ENCODE data around the gene ELOB.

Gene ELOB

DNA sequence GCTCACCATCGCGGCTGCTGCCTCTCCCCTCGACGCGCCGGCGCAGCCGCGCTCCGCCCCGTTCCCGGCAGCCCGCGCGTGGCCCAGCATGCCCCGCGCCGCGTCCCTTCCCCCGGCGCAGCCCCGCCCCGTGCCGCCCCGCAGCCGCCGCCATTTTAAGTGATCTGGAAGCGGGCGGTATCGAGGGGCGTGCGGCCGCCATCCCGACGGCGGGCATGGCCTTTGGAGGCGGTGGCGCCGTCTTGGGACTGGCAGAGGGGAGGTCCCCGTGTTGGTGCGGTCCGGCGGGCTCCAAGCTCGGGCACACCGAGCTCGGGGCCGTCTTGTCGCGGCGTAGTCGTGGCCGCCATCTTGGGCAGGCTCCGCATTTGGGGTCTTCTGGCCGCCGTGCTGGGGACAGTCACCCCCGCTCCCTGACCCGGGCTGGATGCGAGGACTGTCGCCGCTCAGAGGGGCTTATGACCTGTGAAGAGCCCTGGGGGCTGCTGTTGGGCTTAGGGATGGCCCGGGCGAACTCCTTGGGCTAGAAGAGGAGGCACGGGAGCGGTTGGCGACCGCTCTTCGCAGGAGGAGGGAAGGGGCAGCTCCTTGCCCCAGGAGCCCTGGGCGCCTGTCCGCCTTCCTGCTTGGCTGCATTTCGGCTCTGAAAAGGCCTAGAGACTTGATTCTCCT is at the start of gene ELOB:
Gene ELOB (minus strand): TSS at position 50 of the 672 bp plus-strand sequence. CDS start 41 bp downstream, at position 9.
- peak within 1 kb of the TSS; percentile 99 for H3K9ac ChIP-seq (ENCODE audit: low read depth, low read length)
- ATAC-seq (ENCODE audit: insufficient read depth, low read depth) (peak; percentile 84), DNase-seq (peak; percentile 90)
- peak within 1 kb of the TSS; percentile 94 for H2AFZ ChIP-seq (ENCODE audit: low read depth, low read length)
- no peaks in the 10 kb centered on the region for H3K27me3 ChIP-seq (ENCODE audit: insufficient read depth, low read length, poor library complexity)
- H3K79me2 ChIP-seq (ENCODE audit: insufficient read depth, low read length), result peaks cover 50% of the 10 kb centered on the region
- peak within 1 kb of the TSS; percentile 95 to 96 for H3K4me3 ChIP-seq (ENCODE audit: low read depth in 1 of 2, low read length in 2 of 2)
- H4K20me1 ChIP-seq (ENCODE audit: insufficient read depth, low read length), result peaks cover 32% of the 10 kb centered on the region
- no peaks in the 10 kb centered on the region for H3K9me3 ChIP-seq (ENCODE audit: insufficient read depth, low read length, severe bottlenecking)
- H3K27ac ChIP-seq (ENCODE audit: low read length), result peak within 1 kb of the TSS; percentile 98
- TF ChIP-seq EZH2 (IDR thresholded peaks at IDR 0.05; ENCODE audit: borderline replicate concordance, low read depth, low read length, severe bottlenecking), result no peak
- TF ChIP-seq, protein P1, sequence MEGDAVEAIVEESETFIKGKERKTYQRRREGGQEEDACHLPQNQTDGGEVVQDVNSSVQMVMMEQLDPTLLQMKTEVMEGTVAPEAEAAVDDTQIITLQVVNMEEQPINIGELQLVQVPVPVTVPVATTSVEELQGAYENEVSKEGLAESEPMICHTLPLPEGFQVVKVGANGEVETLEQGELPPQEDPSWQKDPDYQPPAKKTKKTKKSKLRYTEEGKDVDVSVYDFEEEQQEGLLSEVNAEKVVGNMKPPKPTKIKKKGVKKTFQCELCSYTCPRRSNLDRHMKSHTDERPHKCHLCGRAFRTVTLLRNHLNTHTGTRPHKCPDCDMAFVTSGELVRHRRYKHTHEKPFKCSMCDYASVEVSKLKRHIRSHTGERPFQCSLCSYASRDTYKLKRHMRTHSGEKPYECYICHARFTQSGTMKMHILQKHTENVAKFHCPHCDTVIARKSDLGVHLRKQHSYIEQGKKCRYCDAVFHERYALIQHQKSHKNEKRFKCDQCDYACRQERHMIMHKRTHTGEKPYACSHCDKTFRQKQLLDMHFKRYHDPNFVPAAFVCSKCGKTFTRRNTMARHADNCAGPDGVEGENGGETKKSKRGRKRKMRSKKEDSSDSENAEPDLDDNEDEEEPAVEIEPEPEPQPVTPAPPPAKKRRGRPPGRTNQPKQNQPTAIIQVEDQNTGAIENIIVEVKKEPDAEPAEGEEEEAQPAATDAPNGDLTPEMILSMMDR (IDR thresholded peaks at IDR 0.05; ENCODE audit: borderline replicate concordance, extremely low read depth, low read length, poor library complexity, severe bottlenecking), result no peak
- peaks cover 31% of the 10 kb centered on the region for H3K36me3 ChIP-seq (ENCODE audit: insufficient read depth, low read length)
- peaks cover 34% of the 10 kb centered on the region for H3K4me1 ChIP-seq (ENCODE audit: insufficient read depth, low read length)
- peak within 1 kb of the TSS; percentile 92 for H3K4me2 ChIP-seq (ENCODE audit: insufficient read depth, low read length)

GRCh38 chr16:2825906-2826305 is 48.8 kb upstream of the ELOB start:
- Histone ChIP-seq H3K36me3 (ENCODE audit: insufficient read depth, low read length) (no peaks in the 10 kb centered on the region), H4K20me1 (ENCODE audit: insufficient read depth, low read length) (no peaks in the 10 kb centered on the region; the same call in 1 of the 2 replicates), H3K79me2 (ENCODE audit: insufficient read depth, low read length) (no peaks in the 10 kb centered on the region), H3K4me1 (ENCODE audit: insufficient read depth, low read length) (no peaks in the 10 kb centered on the region), H3K4me2 (ENCODE audit: insufficient read depth, low read length) (no peak overlapping the region), H2AFZ (ENCODE audit: low read depth, low read length) (no peak overlapping the region), H3K27me3 (ENCODE audit: insufficient read depth, low read length, poor library complexity) (peaks cover 2% of the 10 kb centered on the region), H3K4me3 (ENCODE audit: low read depth in 1 of 2, low read length in 2 of 2) (no peak overlapping the region), H3K27ac (ENCODE audit: low read length) (no peak overlapping the region), H3K9ac (ENCODE audit: low read depth, low read length) (no peak overlapping the region), H3K9me3 (ENCODE audit: insufficient read depth, low read length, severe bottlenecking) (no peaks in the 10 kb centered on the region)
- ATAC-seq (ENCODE audit: insufficient read depth, low read depth), result no peak
- TF ChIP-seq EZH2 (IDR thresholded peaks at IDR 0.05; ENCODE audit: borderline replicate concordance, low read depth, low read length, severe bottlenecking), result no peak
- TF ChIP-seq, protein P1 (IDR thresholded peaks at IDR 0.05; ENCODE audit: borderline replicate concordance, extremely low read depth, low read length, poor library complexity, severe bottlenecking), result no peak
- DNase-seq, result no peak

DNA sequence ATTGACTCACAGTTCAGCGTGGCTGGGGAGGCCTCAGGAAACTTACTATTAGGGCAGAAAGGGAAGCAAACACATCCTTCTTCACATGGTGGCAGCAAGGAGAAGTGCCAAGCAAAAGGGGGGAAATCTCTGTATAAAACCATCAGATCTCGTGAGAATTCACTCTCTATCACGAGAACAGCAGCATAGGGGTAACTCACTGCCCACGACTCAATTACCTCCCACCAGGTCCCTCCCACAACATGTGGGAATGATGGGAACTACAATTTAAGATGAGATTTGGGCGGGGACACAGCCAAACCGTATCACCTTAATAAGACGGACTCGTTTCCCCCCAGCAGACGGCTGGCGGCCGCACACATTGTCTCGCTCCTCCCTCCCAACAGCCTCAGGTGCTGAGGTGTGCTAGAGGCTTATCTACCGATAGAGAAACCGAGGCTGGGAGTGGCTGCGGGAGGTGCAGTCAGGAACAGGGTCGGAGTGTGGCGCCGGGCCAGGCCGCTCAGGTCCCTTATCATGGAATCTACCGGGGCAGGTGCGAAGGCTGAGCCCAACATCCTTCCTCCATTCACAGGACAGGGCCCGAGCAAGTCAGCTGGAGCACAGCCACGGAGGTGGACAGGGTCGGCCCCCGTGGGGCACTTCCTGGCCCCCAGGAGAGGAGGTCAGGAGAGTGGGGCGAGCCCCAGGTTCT is 48.1 kb upstream of the ELOB start:
- H3K4me2 ChIP-seq (ENCODE audit: insufficient read depth, low read length), result no peak overlapping the region
- H3K9ac ChIP-seq (ENCODE audit: low read depth, low read length), result no peak overlapping the region
- H4K20me1 ChIP-seq (ENCODE audit: insufficient read depth, low read length), result no peaks in the 10 kb centered on the region; the same call in 1 of the 2 replicates
- no peak for ATAC-seq (ENCODE audit: insufficient read depth, low read depth)
- no peaks in the 10 kb centered on the region for H3K79me2 ChIP-seq (ENCODE audit: insufficient read depth, low read length)
- peaks cover 2% of the 10 kb centered on the region for H3K27me3 ChIP-seq (ENCODE audit: insufficient read depth, low read length, poor library complexity)
- no peak overlapping the region for H3K4me3 ChIP-seq (ENCODE audit: low read depth in 1 of 2, low read length in 2 of 2)
- no peaks in the 10 kb centered on the region for H3K9me3 ChIP-seq (ENCODE audit: insufficient read depth, low read length, severe bottlenecking)
- no peak overlapping the region for H2AFZ ChIP-seq (ENCODE audit: low read depth, low read length)
- no peaks in the 10 kb centered on the region for H3K36me3 ChIP-seq (ENCODE audit: insufficient read depth, low read length)
- no peak for TF ChIP-seq EZH2 (IDR thresholded peaks at IDR 0.05; ENCODE audit: borderline replicate concordance, low read depth, low read length, severe bottlenecking)
- TF ChIP-seq, protein P1 (IDR thresholded peaks at IDR 0.05; ENCODE audit: borderline replicate concordance, extremely low read depth, low read length, poor library complexity, severe bottlenecking), result no peak
- no peak overlapping the region for H3K27ac ChIP-seq (ENCODE audit: low read length)
- DNase-seq, result no peak
- no peaks in the 10 kb centered on the region for H3K4me1 ChIP-seq (ENCODE audit: insufficient read depth, low read length)

Measured in DND-41 (cell line).